Bronchial epithelial cell (primary cell): ENCODE data around the gene BMP6. TPM values are rescaled to one million over a fixed set of nuclear protein-coding genes. Genes with fewer than 3 reads are reported as not detected.
"Not testable (repeated sequence)": the region's sequence is repeated elsewhere in the genome, so short reads cannot be mapped to it uniquely, and the experiment has no call there.

ENCODE experiments used
- DNase-seq: peaks from one replicate; pipeline ENCODE4 v3.0.0-alpha.2; 2010; ENCODE audit warnings: low read depth
- FAIRE-seq: peaks from 2 replicates; lab custom pipeline; 2011; peaks lifted over from hg19 to GRCh38; lab: Jason Lieb, UNC
- H3K27me3 ChIP-seq: 2 replicates; pipeline ENCODE4 v1.5.1; 2011; ENCODE audit warnings: low read length; ENCODE audit not compliant: control insufficient read depth, insufficient read depth
- H3K36me3 ChIP-seq: 2 replicates; pipeline ENCODE4 v1.5.1; 2011; ENCODE audit warnings: low read length; ENCODE audit not compliant: control insufficient read depth, insufficient read depth
- H3K4me3 ChIP-seq: 2 replicates; pipeline ENCODE4 v1.5.1; 2011; ENCODE audit warnings: mild to moderate bottlenecking, low read depth, low read length, control low read depth
- total RNA-seq: library from RNA; depleted of rRNA; stranded (reverse); fragments of >200 nt; gene quantifications from 2 replicates; pipeline ENCODE4 v1.2.1, GENCODE V29; 2014
- TF ChIP-seq, protein P1 (sequence below): IDR thresholded peaks from 2 replicates; pipeline ENCODE4 v1.5.1; 2011; ENCODE audit warnings: mild to moderate bottlenecking, moderate library complexity, low read length, control low read depth, inconsistent platforms; ENCODE audit not compliant: insufficient read depth, severe bottlenecking

The BMP6 gene
- total RNA-seq, 1 donor from 2014 or later: 2.6 TPM

DNA sequence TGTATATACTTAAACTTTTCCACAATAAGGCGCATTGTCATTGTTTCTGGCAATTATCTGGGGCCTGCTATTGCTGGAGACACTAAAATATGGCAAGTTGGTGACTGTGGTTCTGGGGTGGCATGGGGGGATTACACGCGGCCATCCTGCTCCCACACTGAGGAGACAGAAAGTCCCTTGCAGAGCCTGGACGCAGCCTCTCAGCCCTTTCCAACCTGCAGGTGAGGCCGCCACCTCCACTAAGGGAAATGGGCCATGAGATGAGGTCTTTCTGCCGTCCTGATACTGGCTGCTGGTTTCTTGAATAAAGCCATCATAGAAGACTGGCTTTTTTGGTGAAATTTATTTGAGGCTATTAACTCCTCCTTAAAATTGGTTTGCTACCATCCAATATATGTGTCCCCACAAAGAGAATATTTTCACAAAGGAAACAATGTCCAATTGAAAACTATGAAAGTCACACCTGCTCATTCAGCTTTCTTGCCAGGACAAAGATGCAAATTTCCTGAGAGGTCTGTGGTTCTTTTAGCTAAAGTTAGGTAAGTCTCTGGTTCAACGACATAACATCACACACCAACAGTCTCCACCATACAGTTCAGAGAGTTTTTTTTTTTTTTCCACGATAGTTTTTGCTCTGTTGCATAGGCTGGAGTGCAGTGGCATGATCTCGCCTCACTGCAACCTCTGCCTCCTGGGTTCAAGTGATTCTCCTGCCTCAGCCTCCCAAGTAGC is 171.7 kb downstream of the BMP6 start:
- TF ChIP-seq, protein P1, sequence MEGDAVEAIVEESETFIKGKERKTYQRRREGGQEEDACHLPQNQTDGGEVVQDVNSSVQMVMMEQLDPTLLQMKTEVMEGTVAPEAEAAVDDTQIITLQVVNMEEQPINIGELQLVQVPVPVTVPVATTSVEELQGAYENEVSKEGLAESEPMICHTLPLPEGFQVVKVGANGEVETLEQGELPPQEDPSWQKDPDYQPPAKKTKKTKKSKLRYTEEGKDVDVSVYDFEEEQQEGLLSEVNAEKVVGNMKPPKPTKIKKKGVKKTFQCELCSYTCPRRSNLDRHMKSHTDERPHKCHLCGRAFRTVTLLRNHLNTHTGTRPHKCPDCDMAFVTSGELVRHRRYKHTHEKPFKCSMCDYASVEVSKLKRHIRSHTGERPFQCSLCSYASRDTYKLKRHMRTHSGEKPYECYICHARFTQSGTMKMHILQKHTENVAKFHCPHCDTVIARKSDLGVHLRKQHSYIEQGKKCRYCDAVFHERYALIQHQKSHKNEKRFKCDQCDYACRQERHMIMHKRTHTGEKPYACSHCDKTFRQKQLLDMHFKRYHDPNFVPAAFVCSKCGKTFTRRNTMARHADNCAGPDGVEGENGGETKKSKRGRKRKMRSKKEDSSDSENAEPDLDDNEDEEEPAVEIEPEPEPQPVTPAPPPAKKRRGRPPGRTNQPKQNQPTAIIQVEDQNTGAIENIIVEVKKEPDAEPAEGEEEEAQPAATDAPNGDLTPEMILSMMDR: no peak
- Histone ChIP-seq H3K36me3 (peaks cover 31% of the 10 kb centered on the region), H3K27me3 (no peaks in the 10 kb centered on the region), H3K4me3 (no peak overlapping the region)
- no peak for DNase-seq
- no peak for FAIRE-seq

DNA sequence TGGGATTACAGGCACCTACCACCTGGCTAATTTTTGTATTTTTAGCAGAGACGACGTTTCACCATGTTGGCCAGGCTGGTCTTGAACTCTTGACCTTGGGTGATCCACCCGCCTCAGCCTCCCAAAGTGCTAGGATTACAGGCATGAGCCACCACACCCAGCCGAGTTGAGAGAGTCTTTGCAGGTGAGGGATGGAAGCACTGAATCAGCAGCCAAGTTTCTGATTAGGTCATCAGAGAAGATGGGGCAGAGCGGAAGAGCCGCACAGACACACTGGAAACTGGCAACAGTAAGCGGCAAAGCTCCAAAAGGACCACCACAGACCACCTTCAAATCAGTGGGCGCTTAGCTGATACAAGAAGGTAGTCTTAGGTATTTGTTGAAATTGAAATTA is 172.3 kb downstream of the BMP6 start:
- FAIRE-seq, DNase-seq, H3K27me3 ChIP-seq, H3K4me3 ChIP-seq: not testable (repeated sequence)
- H3K36me3 ChIP-seq: peaks cover 30% of the 10 kb centered on the region

DNA sequence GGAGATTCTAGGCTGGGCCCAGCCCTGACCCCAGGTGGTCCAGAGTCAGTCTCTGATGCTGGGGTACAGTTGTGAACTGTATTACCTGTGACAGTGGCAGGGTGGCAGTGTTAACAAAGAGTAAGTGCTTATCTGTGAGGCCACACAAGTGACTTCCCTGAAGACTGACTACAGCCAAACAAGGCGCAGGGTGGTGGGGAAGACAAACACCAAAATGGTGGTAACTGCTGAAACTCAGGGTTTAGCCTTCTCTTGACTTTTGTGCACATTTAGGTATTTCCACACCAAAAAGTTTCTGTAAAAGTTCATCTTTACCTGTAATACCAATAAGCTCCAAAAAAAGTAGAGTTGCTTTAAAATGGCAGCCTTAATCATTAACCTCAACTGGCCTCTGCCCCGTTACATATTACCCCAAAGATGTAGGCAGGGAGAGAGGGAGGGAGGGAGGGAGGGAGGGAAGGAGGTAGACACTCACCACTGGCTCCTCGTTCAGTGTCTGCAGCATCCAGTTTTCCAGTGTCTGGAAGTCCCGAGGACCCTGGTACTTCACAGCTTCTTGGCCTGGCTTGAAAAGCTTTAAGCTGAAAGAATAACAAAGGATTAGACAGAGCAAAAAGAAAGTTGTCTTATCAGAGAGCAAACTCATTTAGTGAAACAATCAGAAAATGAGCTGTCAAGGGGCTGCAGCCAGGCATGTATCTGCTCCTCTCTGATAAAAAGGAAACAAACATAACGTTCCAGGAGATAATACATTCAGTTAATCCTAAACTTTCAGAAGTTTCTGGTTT is 173.4 kb downstream of the BMP6 start:
- FAIRE-seq (no peak), DNase-seq (no peak)
- Histone ChIP-seq H3K4me3 (no peak overlapping the region), H3K36me3 (peaks cover 30% of the 10 kb centered on the region), H3K27me3 (no peaks in the 10 kb centered on the region)
- TF ChIP-seq, protein P1: no peak

DNA sequence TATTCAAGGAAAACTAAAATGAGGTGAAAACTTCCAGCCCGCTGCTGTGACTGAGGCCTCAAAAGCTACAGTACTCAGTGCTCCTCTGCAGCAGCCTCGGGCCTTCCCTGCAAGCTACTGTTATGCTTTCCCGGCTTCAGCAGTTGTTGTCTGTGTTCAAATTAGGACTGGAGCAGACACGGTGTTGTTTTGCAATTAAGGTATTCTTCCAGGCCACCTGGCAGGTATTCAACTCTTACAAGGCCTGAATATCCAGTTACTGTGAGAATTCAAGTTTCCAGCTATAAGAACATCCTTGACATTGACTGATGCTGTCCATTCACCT is 174.0 kb downstream of the BMP6 start:
- H3K27me3 ChIP-seq: no peaks in the 10 kb centered on the region
- no peak overlapping the region for H3K4me3 ChIP-seq
- H3K36me3 ChIP-seq: peaks cover 28% of the 10 kb centered on the region
- DNase-seq: no peak
- TF ChIP-seq, protein P1: no peak
- FAIRE-seq: no peak

DNA sequence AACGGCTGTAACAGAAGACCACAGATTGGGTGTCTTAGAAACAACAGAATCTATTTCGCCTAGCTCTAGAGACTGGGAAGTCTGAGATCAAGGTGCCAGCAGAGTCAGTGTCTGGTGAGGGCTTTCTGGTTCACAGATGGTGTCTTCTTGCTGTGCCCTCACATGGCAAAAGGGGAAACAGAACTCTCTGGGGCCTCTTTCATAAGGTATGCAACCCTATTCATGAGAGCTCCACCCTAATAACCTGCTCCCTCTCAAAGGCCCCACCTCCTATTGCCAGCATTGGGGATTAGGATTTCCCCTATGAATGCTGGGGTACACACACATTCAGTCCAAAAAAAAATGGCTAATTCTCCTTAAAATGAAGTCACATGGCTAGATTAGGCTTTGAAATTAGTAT is 174.7 kb downstream of the BMP6 start:
- FAIRE-seq (no peak), DNase-seq (no peak)
- TF ChIP-seq, protein P1: no peak
- H3K36me3 ChIP-seq: peaks cover 25% of the 10 kb centered on the region
- H3K4me3 ChIP-seq: no peak overlapping the region
- no peaks in the 10 kb centered on the region for H3K27me3 ChIP-seq

DNA sequence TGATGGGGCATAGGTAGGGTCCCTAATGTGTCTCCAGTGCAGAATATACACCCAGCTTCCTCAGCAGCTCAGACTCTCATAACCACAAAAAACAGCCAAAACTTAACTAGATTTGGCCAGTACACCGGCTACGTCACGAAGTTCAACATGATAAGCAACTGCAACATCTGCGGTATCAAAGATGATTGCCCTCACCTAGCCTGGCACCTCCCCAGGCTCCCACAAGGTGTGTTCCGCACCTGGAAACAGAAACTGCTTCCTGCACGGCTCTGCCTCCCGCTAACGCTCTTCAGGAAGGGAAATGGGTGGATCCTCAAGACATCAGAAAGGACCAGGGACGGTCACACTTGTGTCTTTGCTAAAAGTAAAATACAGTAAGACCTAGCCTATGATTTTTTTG is 175.2 kb downstream of the BMP6 start:
- no peak overlapping the region for H3K4me3 ChIP-seq
- no peak for FAIRE-seq
- H3K27me3 ChIP-seq: no peaks in the 10 kb centered on the region
- TF ChIP-seq, protein P1: no peak
- peaks cover 25% of the 10 kb centered on the region for H3K36me3 ChIP-seq
- no peak for DNase-seq
